Measurements from ENCODE around the gene GPR22.

Gene GPR22

GRCh38 chr7:107479303-107479702, 9.4 kb downstream of the GPR22 start:
- DNase-seq, result no peak

DNA sequence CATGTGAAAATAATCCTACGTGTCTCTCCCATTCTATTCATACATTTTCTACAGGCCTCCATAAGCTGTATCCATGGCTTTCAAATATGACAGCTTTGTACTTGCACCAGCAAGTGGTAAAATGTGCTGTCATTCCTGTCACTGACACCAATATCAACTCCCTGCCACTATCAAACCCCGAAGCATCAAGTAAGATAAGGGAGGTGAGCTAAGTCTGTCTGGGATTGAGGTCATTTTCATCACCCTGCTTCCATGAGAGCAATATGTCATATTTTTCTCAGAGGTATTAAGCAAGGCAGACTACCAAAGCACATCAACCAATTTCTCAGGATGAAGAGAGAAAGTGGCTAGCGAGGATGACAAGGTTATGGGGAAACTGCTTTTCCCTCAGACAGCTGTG, 11.1 kb downstream of the GPR22 start:
- DNase-seq, result no peak

DNA sequence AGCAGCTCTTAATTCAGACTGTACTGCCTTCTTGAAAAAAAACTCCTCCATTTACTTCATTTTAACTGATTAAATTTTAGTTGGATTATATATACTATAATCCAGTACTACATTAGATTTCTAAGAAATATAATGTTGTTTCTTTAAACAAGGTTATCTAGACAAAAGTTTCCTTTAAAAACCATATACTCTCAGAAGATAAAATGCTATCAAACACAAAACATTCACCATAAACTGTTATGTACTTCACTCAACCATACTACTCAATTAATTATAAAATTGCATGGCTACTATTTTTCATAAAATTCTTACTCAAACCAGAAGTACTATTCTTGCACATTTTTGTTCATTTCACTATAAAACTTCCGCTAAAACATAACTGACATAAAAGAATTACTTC, 12.7 kb downstream of the GPR22 start:
- no peak for DNase-seq

DNA sequence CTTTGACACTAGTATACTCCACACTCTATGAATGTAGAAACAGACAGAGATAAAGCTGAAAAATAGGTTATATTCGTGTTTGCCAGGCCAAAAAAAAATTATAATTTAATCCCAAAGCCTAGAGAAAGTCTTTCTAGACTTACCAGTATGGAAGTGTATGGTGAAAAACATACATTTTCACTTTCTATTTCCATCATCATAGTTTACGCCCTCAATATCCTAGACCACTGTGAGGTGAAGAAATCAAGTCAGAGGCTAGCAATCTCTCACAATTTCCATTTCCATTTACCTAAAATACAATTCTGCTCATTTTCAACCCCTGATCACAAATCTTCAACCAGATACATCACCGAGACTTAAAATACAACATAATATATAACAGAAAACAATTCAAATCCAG, 16.2 kb downstream of the GPR22 start:
- DNase-seq, result no peak

DNA sequence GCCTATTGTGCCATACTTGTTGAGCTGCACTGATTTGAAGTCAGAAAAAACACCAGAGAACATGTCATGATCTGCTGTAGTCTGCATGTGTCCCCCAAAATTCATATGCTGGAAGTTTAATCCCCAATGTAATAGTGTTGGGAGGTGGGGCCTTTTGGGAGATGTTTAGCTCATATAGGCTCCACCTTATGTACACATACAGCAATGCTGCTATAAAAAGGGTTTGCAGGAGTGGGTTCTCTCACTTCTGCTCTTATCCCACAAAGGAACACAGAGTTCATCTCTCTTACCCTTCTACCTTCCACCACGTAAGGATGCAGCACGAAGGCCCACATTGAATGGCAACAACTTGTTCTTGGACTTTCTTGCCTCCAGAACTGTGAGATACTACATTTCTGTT, 23.0 kb downstream of the GPR22 start:
- no peak for DNase-seq

DNA sequence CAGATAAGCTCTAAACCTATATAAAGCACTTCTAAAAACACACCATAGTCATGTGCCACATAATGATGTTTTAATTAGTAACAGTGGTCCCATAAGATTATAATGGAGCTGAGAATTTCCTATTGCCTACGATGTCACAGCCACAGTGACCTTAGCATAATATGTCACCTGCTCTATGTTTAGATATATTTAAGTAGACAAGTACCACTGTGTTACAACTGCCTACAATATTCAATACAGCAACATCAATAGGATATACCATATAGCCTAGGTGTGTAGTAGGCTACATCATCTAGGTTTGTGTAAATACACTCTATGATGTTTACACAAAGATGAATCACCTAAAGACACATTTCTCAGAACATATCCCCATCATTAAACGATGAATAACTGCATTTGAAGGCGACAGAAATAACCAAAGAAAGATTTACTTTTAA, 24.5 kb downstream of the GPR22 start:
- DNase-seq, result no peak

- DNase-seq, result no peak
Measured at GRCh38 chr7:107494884-107495283, 25.0 kb downstream of the GPR22 start.

- DNase-seq, result no peak
Measured at GRCh38 chr7:107495516-107495915, 25.7 kb downstream of the GPR22 start.

GRCh38 chr7:107499731-107500130, 29.9 kb downstream of the GPR22 start:
- no peak for DNase-seq

- DNase-seq, result no peak
Measured at GRCh38 chr7:107501593-107501992, 31.7 kb downstream of the GPR22 start.

DNA sequence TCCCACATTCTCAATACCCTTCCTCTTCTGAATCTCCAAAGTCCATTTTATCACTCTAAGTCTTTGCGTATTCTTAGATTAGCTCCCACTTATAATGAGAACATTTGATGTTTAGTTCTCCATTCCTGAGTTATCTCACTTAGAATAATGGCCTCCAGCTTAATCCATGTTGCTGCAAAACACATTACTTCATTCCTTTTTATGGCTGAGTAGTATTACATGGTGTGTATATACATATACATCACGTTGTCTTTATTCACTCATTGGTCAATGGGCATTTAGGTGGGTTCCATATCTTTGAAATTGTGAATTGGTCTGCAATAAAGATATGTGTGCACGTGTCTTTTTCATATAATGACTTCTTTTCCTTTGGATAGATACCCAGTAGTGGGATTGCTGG, 32.3 kb downstream of the GPR22 start:
- no peak for DNase-seq

- DNase-seq, result no peak
Measured at GRCh38 chr7:107502797-107503196, 32.9 kb downstream of the GPR22 start.

GRCh38 chr7:107503687-107504086, 33.8 kb downstream of the GPR22 start:
- no peak for DNase-seq

DNA sequence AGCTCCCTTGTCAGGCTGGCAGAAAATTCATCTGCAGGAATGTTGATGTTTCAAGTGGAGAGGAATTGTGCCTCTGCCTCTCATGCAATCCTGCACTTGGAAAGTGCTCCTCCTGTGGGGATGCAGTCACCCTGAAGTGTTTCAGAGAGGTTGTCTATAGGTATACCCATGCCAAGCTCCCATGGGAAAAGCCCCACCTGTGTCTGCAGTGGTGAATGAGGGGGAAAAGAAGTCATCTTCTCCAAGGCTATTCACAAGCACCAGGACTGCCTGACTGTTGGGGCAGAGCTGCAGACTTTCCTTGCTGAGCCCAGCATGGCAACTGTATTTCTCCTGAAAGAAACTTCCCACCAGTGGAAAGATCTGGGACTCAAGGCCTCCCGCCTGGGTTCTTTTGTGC, 35.5 kb downstream of the GPR22 start:
- DNase-seq, result no peak

DNA sequence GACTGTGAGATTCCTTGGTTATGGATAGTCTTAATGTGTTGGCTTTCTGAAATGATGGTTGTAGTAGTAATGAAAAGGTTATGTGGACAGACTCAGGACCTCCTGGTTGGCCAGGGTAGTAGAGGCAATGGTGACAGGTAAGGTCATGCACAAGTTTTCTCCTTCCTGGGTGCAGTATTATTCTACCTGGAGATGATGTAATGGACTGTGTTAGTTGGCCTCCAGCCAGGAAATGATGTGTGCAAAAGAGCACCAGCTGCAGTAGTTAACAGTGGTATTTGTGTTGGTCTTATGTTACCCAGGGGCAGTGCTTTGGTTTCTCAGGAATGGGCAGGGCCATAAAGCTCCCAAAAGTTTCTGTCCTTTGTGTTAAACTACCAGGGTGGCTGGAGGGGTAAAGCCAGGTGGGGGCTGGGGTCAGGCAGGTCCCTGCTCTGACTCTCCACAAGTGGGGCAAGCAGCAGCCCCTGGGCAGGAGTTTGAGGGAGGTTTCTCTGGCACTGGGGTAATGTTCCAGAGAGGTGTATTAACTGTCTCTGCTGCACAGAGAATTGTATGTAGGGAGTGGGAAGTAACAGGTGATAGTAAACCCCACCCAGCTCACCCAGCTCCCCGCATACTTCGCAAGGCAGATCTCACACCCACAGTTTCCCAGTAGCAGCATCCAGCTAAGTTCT, 36.3 kb downstream of the GPR22 start:
- DNase-seq, result no peak

- DNase-seq, result no peak
Measured at GRCh38 chr7:107506674-107507339, 37.0 kb downstream of the GPR22 start.
